Uterus (tissue), 2 donors: ENCODE measurements around the gene AMACR.

Experiments
- POLR2A ChIP-seq, 2 donors: fragments of 450-650 bp; IDR thresholded peaks; one replicate each; pipeline ENCODE4 v1.6.1; 2016; ENCODE audit warnings: antibody characterized with exemption in 2 of 2, mild to moderate bottlenecking in 1 of 2, moderate library complexity in 1 of 2
- TF ChIP-seq, protein P1 (sequence below), 4 experiments: fragments of 200-600 bp in 2 of 4; fragments of 450-650 bp in 2 of 4; sonication (generic) in 2 of 4; IDR thresholded peaks; one replicate each; pipeline ENCODE4 v1.5.1; 2016 to 2019; ENCODE audit warnings: antibody characterized with exemption in 4 of 4, mild to moderate bottlenecking in 2 of 4, moderate library complexity in 1 of 4

DNA sequence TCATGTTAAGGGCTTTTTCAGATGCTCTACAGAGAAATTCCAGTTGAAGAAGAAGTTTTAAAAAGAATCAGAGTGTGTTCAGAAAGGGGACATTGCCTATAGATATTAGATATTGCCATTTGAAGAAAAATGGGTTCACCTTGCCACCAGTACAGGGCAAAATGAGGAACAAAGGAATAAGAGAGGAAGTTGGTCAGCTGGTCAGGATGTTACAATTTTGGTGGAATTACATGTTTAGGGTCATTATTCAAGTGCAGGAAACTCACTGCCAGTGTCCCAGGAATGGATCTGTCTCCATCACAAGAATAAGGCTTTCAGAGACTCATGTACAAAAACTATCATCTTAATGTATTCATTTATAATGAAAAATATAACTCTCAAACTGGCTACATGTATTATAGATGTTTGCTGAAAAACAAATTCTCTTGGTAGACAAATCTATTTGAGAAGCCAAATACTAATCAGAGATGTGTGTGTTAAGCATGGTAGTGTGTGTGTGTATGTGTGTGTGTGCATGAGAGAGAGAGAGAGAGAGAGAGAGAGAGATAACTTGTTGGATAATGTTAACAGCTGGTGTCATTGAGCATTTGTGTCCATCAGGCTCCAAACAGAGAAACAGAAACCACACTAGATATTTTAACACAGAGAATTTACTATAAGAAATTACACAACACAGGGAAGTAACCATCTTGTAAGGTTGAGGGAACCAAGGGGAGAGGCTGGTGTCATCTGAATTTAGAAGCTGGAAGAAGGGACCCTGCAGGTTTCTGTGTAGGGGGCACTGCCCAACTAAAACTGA lies 40.1 kb upstream of the AMACR start:
- TF ChIP-seq POLR2A (IDR thresholded peaks at IDR 0.05): no peak
- TF ChIP-seq, protein P1, sequence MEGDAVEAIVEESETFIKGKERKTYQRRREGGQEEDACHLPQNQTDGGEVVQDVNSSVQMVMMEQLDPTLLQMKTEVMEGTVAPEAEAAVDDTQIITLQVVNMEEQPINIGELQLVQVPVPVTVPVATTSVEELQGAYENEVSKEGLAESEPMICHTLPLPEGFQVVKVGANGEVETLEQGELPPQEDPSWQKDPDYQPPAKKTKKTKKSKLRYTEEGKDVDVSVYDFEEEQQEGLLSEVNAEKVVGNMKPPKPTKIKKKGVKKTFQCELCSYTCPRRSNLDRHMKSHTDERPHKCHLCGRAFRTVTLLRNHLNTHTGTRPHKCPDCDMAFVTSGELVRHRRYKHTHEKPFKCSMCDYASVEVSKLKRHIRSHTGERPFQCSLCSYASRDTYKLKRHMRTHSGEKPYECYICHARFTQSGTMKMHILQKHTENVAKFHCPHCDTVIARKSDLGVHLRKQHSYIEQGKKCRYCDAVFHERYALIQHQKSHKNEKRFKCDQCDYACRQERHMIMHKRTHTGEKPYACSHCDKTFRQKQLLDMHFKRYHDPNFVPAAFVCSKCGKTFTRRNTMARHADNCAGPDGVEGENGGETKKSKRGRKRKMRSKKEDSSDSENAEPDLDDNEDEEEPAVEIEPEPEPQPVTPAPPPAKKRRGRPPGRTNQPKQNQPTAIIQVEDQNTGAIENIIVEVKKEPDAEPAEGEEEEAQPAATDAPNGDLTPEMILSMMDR (IDR thresholded peaks at IDR 0.05): no peak
